HG03521 (cell line): Measurements from ENCODE around the gene IL17RD.

Experiments used
- ATAC-seq: cut with Tn5 transposase; IDR thresholded peaks from one replicate; pipeline ENCODE4 v1.9.1; 2021; ENCODE audit warnings: mild to moderate bottlenecking, moderate library complexity; ENCODE audit not compliant: unreplicated experiment

The IL17RD gene

GRCh38 chr3:57133157-57133556, 32.0 kb downstream of the IL17RD start:
- no peak for ATAC-seq

GRCh38 chr3:57132674-57133073, 32.5 kb downstream of the IL17RD start:
- ATAC-seq, result no peak

GRCh38 chr3:57131210-57131588, 34.0 kb downstream of the IL17RD start:
- ATAC-seq, result no peak

GRCh38 chr3:57130571-57131209, 34.5 kb downstream of the IL17RD start:
- ATAC-seq, result no peak

- no peak for ATAC-seq
Measured at GRCh38 chr3:57128826-57129667, 36.1 kb downstream of the IL17RD start.

GRCh38 chr3:57127891-57128518, 37.1 kb downstream of the IL17RD start:
- ATAC-seq, result no peak

- ATAC-seq, result no peak
Measured at GRCh38 chr3:57126244-57126643, 38.9 kb downstream of the IL17RD start.

GRCh38 chr3:57120451-57121174, 44.5 kb downstream of the IL17RD start:
- no peak for ATAC-seq

- ATAC-seq, result no peak
Measured at GRCh38 chr3:57120040-57120439, 45.1 kb downstream of the IL17RD start.

GRCh38 chr3:57118254-57118653, 46.9 kb downstream of the IL17RD start:
- no peak for ATAC-seq

GRCh38 chr3:57116501-57116900, 48.7 kb downstream of the IL17RD start:
- ATAC-seq, result no peak

GRCh38 chr3:57112206-57112605, 52.9 kb downstream of the IL17RD start:
- ATAC-seq, result no peak

- no peak for ATAC-seq
Measured at GRCh38 chr3:57110798-57111197, 54.4 kb downstream of the IL17RD start.

- ATAC-seq, result no peak
Measured at GRCh38 chr3:57110214-57110613, 54.9 kb downstream of the IL17RD start.

GRCh38 chr3:57109437-57110199, 55.5 kb downstream of the IL17RD start:
- no peak for ATAC-seq

GRCh38 chr3:57108684-57109083, 56.5 kb downstream of the IL17RD start:
- ATAC-seq, result no peak

GRCh38 chr3:57105585-57105984, 59.6 kb downstream of the IL17RD start:
- ATAC-seq, result no peak

GRCh38 chr3:57100046-57100695, 65.0 kb downstream of the IL17RD start:
- no peak for ATAC-seq

- no peak for ATAC-seq
Measured at GRCh38 chr3:57098418-57099310, 66.5 kb downstream of the IL17RD start.
